HCT116 (cell line): ENCODE measurements around the gene PNMA6A.

ENCODE experiments used
- CTCF ChIP-seq, 3 experiments: fragments of 200-600 bp in 1 of 3; sonication (generic) in 1 of 3; IDR thresholded peaks in 2 of 3; conservative IDR thresholded peaks in 1 of 3; 2 replicates each; pipeline ENCODE4 v1.5.1; 2012 to 2017; ENCODE audit warnings: low read depth in 2 of 3, low read length in 2 of 3, antibody characterized with exemption in 1 of 3, borderline replicate concordance in 1 of 3, control low read depth in 1 of 3, mild to moderate bottlenecking in 1 of 3, mixed read lengths in 1 of 3, mixed run types in 1 of 3, moderate library complexity in 1 of 3; ENCODE audit not compliant: insufficient read depth in 1 of 3
- EZH2 ChIP-seq: fragments of 200-600 bp; sonication (generic); IDR thresholded peaks from 2 replicates; pipeline ENCODE4 v1.6.1; 2017; ENCODE audit warnings: antibody characterized with exemption, mixed run types
- FOSL1 ChIP-seq: IDR thresholded peaks from 2 replicates; pipeline ENCODE4 v1.6.1; 2012; ENCODE audit warnings: low read depth
- MAX ChIP-seq: IDR thresholded peaks from 2 replicates; pipeline ENCODE4 v1.6.1; 2012
- POLR2AphosphoS5 ChIP-seq: IDR thresholded peaks from 2 replicates; pipeline ENCODE4 v1.6.1; 2011; ENCODE audit warnings: mild to moderate bottlenecking, low read depth, low read length, moderate library complexity
- SP1 ChIP-seq: IDR thresholded peaks from 2 replicates; pipeline ENCODE4 v1.6.1; 2012; ENCODE audit warnings: low read depth
- SRF ChIP-seq: IDR thresholded peaks from 2 replicates; pipeline ENCODE4 v1.6.1; 2012; ENCODE audit warnings: low read depth
- TCF7L2 ChIP-seq: IDR thresholded peaks from 2 replicates; pipeline ENCODE4 v1.7.0; 2011; ENCODE audit warnings: borderline replicate concordance, inconsistent platforms; ENCODE audit not compliant: insufficient read depth, insufficient read length; ENCODE audit errors: extremely low read depth

- TF ChIP-seq POLR2AphosphoS5 (no peak), TCF7L2 (no peak), CTCF (IDR thresholded peaks at IDR 0.05 in 2 of 3, conservative IDR thresholded peaks at IDR 0.05 in 1 of 3; ENCODE audit: borderline replicate concordance in 1 of 3, insufficient read depth in 1 of 3, low read depth in 2 of 3, low read length in 2 of 3) (no peak), SP1 (no peak), EZH2 (no peak), FOSL1 (no peak), MAX (no peak), SRF (no peak)
Observed at GRCh38 chrX:153029875-153030274, 42.4 kb upstream of the PNMA6A start.
